Left hindlimb (tissue), 1 donor: ENCODE measurements around the gene GNL3.
"Not testable (repeated sequence)": the region's sequence is repeated elsewhere in the genome, so short reads cannot be mapped to it uniquely, and the experiment has no call there.

Experiments
- DNase-seq: peaks from one replicate; pipeline ENCODE4 v3.0.0-alpha.2; 2018

The GNL3 gene

DNA sequence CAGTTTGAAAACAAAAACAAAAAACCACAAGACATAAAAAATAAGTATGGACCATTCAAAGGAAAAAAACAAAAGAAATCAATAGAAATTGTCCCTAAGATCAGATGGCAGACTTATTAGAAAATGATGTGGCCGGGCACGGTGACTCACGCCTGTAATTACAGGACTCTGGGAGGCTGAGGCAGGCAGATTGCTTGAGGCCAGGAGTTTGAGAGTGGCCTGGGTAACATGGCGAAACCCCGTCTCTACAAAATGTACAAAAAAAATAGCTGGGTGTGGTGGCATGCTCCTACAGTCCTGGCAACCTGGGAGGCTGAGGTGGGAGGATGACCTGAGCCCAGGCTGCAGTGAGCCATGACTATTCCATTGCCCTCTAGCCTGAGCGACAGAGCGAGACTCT lies 36.7 kb downstream of the GNL3 start:
- no peak for DNase-seq

- DNase-seq = no peak
Measured at GRCh38 chr3:52723935-52724334, 38.1 kb downstream of the GNL3 start.

GRCh38 chr3:52724511-52724910 lies 38.7 kb downstream of the GNL3 start:
- no peak for DNase-seq

DNA sequence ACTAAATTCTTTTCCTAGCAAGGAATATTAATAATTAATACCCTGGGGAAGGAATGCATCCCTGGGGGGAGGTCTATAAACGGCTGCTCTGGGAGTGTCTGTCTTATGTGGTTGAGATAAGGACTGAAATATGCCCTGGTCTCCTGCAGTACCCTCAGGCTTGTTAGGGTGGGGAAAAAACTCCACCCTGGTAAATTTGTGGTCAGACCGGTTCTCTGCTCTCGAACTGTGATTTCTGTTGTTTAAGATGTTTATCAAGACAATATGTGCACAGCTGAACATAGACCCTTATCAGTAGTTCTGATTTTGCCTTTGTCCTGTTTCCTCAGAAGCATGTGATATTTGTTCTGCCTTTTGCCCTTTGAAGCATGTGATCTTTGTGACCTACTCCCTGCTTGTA lies 42.9 kb downstream of the GNL3 start:
- DNase-seq = not testable (repeated sequence)

GRCh38 chr3:52730681-52731080 lies 44.8 kb downstream of the GNL3 start:
- DNase-seq = no peak

- DNase-seq = no peak
Measured at GRCh38 chr3:52731590-52731989, 45.8 kb downstream of the GNL3 start.

GRCh38 chr3:52733256-52733891 lies 47.5 kb downstream of the GNL3 start:
- no peak for DNase-seq

GRCh38 chr3:52739730-52740129 lies 53.9 kb downstream of the GNL3 start:
- DNase-seq = no peak

DNA sequence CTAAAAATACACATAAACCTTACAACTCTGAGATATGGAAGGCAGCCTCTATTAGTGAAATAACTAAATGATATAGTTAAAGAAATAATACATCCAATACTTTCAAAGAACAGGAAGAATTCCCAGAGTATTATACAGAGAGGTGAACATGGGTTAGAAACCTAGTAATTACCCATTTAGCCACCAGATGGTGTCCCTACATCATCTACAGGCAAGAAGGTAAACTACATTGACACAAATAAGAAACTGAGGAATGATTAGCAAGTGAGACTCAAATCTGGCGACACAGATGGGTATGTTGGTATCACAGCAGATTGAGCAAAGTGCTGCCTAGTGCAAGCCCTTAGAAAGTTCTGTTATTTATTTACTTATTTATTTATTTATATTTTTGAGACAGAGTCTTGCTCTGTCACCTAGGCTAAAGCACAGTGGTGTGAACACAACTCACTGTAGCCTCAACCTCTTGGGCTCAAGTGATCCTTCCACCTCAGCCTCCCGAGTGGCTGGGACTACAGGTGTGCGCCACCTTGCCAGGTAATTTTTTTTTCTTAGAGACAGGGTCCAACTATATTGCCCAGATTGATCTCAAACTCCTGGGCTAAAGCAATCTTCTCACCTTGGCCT lies 56.7 kb downstream of the GNL3 start:
- no peak for DNase-seq

GRCh38 chr3:52743152-52743551 lies 57.3 kb downstream of the GNL3 start:
- DNase-seq = no peak

DNA sequence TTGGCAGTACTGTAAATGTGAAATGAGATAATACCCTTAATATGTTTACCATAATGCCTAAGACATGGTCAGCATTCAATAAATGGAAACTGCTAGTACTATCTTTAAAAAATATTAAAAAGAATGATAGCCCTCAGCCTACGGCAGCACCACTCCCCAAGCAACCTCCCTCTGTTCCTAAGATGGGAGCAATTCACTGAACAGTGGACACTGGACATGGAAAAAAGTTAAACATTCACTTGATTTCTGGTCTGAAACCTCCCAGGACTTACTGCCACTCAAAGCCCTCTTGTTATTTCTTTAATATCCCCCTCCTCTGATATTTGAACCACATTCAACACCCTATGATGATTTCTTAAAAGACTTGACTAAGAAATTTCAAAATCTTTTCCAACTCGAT lies 57.9 kb downstream of the GNL3 start:
- no peak for DNase-seq
